Measurements from ENCODE around the gene RPL37. TPM values are rescaled to one million over a fixed set of nuclear protein-coding genes. Genes with fewer than 3 reads are reported as not detected.
"Not testable (repeated sequence)": the region's sequence is repeated elsewhere in the genome, so short reads cannot be mapped to it uniquely, and the experiment has no call there.

The RPL37 gene
- total and polyA plus RNA-seq, 3 donors from 2014 or later: 99.1 to 1,089 (median 174) TPM

DNA sequence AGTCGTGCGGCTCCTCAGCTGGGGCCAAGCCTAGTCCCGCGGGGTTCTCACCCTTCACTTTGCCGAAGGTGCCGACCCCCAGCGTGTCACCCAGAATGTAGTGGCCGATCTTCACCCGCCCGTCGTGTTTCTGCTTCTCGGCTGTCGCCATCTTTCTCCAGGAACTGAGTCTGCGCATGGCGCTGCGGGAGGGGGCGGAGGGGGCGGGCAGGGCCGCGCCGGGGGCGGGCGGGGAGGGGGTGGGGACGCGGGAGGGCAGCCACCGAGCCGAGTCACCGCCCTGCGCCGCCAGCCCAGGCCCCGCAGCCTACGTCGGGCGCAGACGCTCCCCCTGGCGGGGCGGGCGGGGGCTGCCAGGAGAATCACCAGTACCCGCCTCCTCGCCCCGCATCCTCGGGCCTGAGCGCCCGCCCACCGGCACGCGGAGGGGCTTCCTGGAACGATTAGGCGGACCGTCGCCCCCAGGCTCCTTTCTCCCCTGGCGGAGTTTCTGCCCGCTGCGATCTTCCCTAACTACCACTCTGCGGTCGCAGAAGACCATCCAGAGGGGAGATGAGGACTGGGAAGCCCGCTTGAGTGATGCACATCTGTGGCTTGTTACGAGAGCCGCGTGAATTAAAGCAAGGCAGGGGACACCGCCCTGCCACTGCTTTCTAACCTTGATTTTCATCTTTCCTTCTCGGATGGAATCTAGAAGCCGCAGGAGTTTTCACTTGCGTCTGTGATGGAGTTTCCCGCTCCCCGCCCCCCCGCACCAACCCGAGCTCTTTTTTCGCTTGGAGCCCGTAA lies 36.8 kb downstream of the RPL37 start, which contains the start of gene PRKAA1:
TSS of gene PRKAA1 (minus strand) at position 363 of the 789 bp plus-strand sequence. CDS start at position 178, 185 bp downstream.
- Histone ChIP-seq H3K27ac (peak within 1 kb of the TSS; percentile 94 to 96), H3K36me3 (ENCODE audit: low read depth, missing control alignments) (no peaks in the 10 kb centered on the region), H3K27me3 (no peaks in the 10 kb centered on the region), H3K9me3 (no peaks in the 10 kb centered on the region), H3K4me1 (peaks cover 15% of the 10 kb centered on the region), H3K4me3 (peak within 1 kb of the TSS; percentile 66 to 96)
- WGBS, 2 donors: 0 to 1% methylated on average over 12 to 56 of the region's 70 CpGs
- intact Hi-C loops (cut with DNase I; ENCODE audit: low total_unique reads): no loop called here
- DNase-seq: peak; percentile 92
- TF ChIP-seq POLR2A (IDR thresholded peaks at IDR 0.05): peak; percentile 8
- TF ChIP-seq, protein P1, sequence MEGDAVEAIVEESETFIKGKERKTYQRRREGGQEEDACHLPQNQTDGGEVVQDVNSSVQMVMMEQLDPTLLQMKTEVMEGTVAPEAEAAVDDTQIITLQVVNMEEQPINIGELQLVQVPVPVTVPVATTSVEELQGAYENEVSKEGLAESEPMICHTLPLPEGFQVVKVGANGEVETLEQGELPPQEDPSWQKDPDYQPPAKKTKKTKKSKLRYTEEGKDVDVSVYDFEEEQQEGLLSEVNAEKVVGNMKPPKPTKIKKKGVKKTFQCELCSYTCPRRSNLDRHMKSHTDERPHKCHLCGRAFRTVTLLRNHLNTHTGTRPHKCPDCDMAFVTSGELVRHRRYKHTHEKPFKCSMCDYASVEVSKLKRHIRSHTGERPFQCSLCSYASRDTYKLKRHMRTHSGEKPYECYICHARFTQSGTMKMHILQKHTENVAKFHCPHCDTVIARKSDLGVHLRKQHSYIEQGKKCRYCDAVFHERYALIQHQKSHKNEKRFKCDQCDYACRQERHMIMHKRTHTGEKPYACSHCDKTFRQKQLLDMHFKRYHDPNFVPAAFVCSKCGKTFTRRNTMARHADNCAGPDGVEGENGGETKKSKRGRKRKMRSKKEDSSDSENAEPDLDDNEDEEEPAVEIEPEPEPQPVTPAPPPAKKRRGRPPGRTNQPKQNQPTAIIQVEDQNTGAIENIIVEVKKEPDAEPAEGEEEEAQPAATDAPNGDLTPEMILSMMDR (IDR thresholded peaks at IDR 0.05): peak in 2 of 3 experiments; percentile 57 to 62

DNA sequence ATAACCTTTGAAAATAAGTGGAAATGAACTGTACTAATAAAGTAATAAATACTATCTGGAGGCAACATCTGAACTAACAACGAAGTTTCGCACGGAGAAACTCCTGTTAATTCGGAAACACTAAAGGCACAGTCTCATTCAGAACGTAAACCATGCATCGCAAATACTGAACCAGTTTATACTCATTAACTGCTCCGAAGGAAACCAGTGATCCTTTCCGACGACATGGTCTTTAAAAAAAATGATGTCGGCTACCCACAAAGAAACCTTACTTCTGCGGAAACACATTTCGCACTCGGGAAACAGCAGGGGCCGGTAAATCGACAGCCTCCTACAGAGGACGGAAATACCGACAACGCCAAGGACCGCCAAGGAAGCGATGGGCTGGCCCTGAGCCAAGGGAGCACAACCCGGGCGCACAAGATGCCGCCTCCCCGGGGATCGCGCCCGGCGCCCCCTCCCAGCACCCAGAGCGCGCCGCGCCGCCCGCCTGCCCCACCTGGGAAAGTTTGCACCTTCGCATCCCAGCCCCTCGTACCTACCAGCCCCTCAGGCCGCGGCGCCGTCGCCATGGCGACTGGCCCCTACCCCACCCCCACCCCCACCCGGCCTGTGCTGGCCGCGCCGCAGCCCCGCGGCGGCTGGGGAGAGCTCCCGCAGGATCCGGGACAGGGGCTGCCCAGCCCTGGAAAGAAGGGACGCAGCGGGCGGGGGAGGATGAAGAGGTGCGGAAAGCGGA lies 37.6 kb downstream of the RPL37 start:
- 0 to 1% methylated on average over 21 to 47 of the region's 56 CpGs for WGBS, 2 donors
- intact Hi-C loops (cut with DNase I; ENCODE audit: low total_unique reads): no loop called here

DNA sequence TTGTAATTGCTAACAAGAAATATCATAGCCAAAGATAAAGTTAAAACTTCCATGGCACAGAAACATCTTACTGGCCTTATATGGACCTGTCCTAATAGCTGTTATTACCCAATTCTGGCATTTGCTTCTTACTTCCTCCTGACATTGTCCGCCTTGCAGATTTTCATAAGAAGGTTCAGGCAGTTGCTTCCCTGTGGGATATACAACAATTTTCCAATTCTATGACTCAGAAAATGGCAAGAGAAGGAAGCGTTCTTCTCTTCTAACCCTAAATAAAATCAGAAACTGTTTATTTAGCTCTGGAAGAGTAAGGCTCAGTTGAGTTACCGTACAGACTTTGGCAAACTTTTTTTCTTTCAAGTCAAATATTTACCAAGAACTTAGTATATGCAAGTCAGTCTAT lies 38.5 kb downstream of the RPL37 start:
- no peaks in the 10 kb centered on the region for H3K36me3 ChIP-seq (ENCODE audit: low read depth, missing control alignments)
- no peaks in the 10 kb centered on the region for H3K27me3 ChIP-seq
- peak overlapping the region in 1 of 2 donors; percentile 96 for H3K27ac ChIP-seq
- no peak for DNase-seq
- intact Hi-C loops (cut with DNase I; ENCODE audit: low total_unique reads): no loop called here
- WGBS, 2 donors: 18 to 25% methylated on average over 3 of the region's 3 CpGs
- H3K4me1 ChIP-seq: peaks cover 22% of the 10 kb centered on the region
- TF ChIP-seq, protein P1 (IDR thresholded peaks at IDR 0.05): no peak
- TF ChIP-seq POLR2A (IDR thresholded peaks at IDR 0.05): no peak
- peak overlapping the region; percentile 66 to 96 for H3K4me3 ChIP-seq
- H3K9me3 ChIP-seq: no peaks in the 10 kb centered on the region

More for the DNA sequence above, 37.6 kb downstream of the RPL37 start:
- no peaks in the 10 kb centered on the region for H3K9me3 ChIP-seq
- no peak for TF ChIP-seq POLR2A (IDR thresholded peaks at IDR 0.05)
- H3K4me3 ChIP-seq: peak overlapping the region; percentile 66 to 96
- H3K27me3 ChIP-seq: no peaks in the 10 kb centered on the region
- H3K4me1 ChIP-seq: peaks cover 15% of the 10 kb centered on the region
- H3K36me3 ChIP-seq (ENCODE audit: low read depth, missing control alignments): no peaks in the 10 kb centered on the region
- DNase-seq: peak; percentile 84
- peak overlapping the region; percentile 94 to 96 for H3K27ac ChIP-seq

DNA sequence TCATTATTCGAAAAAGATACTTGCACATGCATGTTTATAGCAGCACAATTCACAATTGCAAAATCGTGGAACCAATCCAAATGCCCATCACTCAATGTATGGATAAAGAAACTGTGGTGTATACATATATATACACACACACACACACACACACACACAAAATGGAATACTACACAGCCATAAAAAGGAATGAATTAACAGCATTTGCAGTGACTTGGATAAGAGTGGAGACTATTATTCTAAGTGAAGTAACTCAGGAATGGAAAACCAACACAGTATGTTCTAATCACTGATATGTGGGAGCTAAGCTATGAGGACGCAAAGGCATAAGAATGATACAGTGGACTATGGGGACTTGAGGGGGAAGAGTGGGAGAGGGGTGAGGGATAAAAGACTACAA lies 40.1 kb downstream of the RPL37 start:
- peaks cover 27% of the 10 kb centered on the region for H3K4me1 ChIP-seq
- H3K9me3 ChIP-seq; H3K4me3 ChIP-seq; DNase-seq; H3K36me3 ChIP-seq (ENCODE audit: low read depth, missing control alignments); intact Hi-C loops (cut with DNase I; ENCODE audit: low total_unique reads); H3K27ac ChIP-seq; H3K27me3 ChIP-seq: not testable (repeated sequence)
- WGBS, 2 donors: 75 to 79% methylated on average over 3 of the region's 3 CpGs

DNA sequence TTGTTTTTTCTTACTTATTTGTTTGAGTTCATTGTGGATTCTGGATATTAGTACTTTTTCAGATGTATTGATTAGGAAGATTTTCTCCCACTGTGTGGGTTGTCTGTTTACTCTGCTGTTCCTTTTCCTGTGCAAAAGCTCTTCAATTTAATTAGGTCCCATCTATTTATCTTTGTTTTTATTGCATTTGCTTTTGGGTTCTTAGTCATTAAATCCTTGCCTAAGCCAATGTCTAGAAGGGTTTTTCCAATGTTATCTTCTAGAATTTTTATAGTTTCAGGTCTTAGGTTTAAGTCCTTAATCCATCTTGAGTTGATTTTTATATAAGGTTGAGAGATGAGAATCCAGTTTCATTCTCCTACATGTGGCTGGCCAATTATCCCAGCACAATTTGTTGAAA lies 40.7 kb downstream of the RPL37 start:
- H3K9me3 ChIP-seq; H3K27ac ChIP-seq; H3K4me3 ChIP-seq; H3K36me3 ChIP-seq (ENCODE audit: low read depth, missing control alignments); H3K27me3 ChIP-seq; DNase-seq; intact Hi-C loops (cut with DNase I; ENCODE audit: low total_unique reads): not testable (repeated sequence)
- H3K4me1 ChIP-seq: peaks cover 27% of the 10 kb centered on the region

DNA sequence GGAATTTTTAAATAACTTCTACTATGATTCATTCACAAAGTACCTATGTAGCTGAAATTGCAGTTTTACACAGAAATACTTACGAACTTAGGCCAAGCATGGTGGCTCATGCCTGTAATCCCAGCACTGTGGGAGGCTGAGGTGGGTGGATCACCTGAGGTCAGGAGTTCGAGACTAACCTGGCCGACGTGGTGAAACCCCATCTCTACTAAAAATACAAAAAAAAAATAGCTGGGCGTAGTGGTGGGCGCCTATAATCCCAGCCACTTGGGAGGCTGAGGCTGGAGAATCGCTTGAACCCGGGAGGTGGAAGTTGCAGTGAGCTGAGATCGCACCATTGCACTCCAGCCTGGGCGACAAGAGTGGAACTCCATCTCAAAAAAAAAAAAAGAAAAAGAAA lies 42.3 kb downstream of the RPL37 start:
- H3K4me3 ChIP-seq; H3K9me3 ChIP-seq; H3K27me3 ChIP-seq; intact Hi-C loops (cut with DNase I; ENCODE audit: low total_unique reads); H3K27ac ChIP-seq; DNase-seq; H3K36me3 ChIP-seq (ENCODE audit: low read depth, missing control alignments): not testable (repeated sequence)
- 94 to 97% methylated on average over 10 of the region's 10 CpGs for WGBS, 2 donors
- H3K4me1 ChIP-seq: peaks cover 27% of the 10 kb centered on the region
